SH-SY5Y (cell line): ENCODE results near the gene EXOSC5.

ENCODE experiments used
- GATA2 ChIP-seq: IDR thresholded peaks from 2 replicates; pipeline ENCODE4 v1.6.1; 2011; ENCODE audit warnings: mild to moderate bottlenecking, low read depth, low read length
- GATA3 ChIP-seq: IDR thresholded peaks from 2 replicates; pipeline ENCODE4 v1.6.1; 2011; ENCODE audit warnings: low read depth, mild to moderate bottlenecking, low read length, moderate library complexity

The EXOSC5 gene

GRCh38 chr19:41372501-41372900 lies 24.7 kb downstream of the EXOSC5 start:
- no peak for TF ChIP-seq GATA2
- no peak for TF ChIP-seq GATA3

- TF ChIP-seq GATA2, result no peak
- no peak for TF ChIP-seq GATA3
Observed at GRCh38 chr19:41371541-41371940, 25.6 kb downstream of the EXOSC5 start.

- TF ChIP-seq GATA3, result no peak
- TF ChIP-seq GATA2, result no peak
Observed at GRCh38 chr19:41369769-41370168, 27.4 kb downstream of the EXOSC5 start.

GRCh38 chr19:41367848-41368301 lies 29.3 kb downstream of the EXOSC5 start:
- TF ChIP-seq GATA3 (no peak), GATA2 (no peak)

GRCh38 chr19:41366089-41366488 lies 31.1 kb downstream of the EXOSC5 start:
- TF ChIP-seq GATA2 (no peak), GATA3 (no peak)

- TF ChIP-seq GATA2 (no peak), GATA3 (no peak)
Observed at GRCh38 chr19:41364524-41365391, 32.4 kb downstream of the EXOSC5 start.

GRCh38 chr19:41363753-41364523 lies 33.2 kb downstream of the EXOSC5 start, which contains the start of gene B9D2:
B9D2 (minus strand) TSS chr19:41364149; CDS start chr19:41363519, 630 bp downstream.
- TF ChIP-seq GATA2 (no peak), GATA3 (no peak)

GRCh38 chr19:41363371-41363752 lies 33.8 kb downstream of the EXOSC5 start:
- no peak for TF ChIP-seq GATA2
- TF ChIP-seq GATA3, result no peak

GRCh38 chr19:41362143-41362847 lies 34.9 kb downstream of the EXOSC5 start:
- TF ChIP-seq GATA3, result no peak
- TF ChIP-seq GATA2, result no peak

- TF ChIP-seq GATA2 (no peak), GATA3 (no peak)
Observed at GRCh38 chr19:41359741-41360140, 37.4 kb downstream of the EXOSC5 start.

- no peak for TF ChIP-seq GATA2
- TF ChIP-seq GATA3, result no peak
Observed at GRCh38 chr19:41357746-41358145, 39.4 kb downstream of the EXOSC5 start.

GRCh38 chr19:41356984-41357739 lies 40.0 kb downstream of the EXOSC5 start:
- TF ChIP-seq GATA2 (no peak), GATA3 (no peak)

GRCh38 chr19:41355802-41356201 lies 41.4 kb downstream of the EXOSC5 start:
- TF ChIP-seq GATA3, result no peak
- TF ChIP-seq GATA2, result no peak
